OCI-LY1 (cell line): ENCODE results near the gene RNF121.

Experiments
- EZH2 ChIP-seq: fragments of 200-600 bp; sonication (generic), shearing (Covaris generic); IDR thresholded peaks from 2 replicates; pipeline ENCODE4 v1.8.0; 2017; ENCODE audit warnings: borderline replicate concordance, mixed run types, mild to moderate bottlenecking, antibody characterized with exemption, low read length, moderate library complexity, mixed read lengths
- TF ChIP-seq, protein P1 (sequence below): fragments of 200-600 bp; sonication (generic), shearing (Covaris generic); IDR thresholded peaks from 2 replicates; pipeline ENCODE4 v1.5.1; 2017; ENCODE audit warnings: mild to moderate bottlenecking, antibody characterized with exemption, low read length, moderate library complexity, mixed read lengths

DNA sequence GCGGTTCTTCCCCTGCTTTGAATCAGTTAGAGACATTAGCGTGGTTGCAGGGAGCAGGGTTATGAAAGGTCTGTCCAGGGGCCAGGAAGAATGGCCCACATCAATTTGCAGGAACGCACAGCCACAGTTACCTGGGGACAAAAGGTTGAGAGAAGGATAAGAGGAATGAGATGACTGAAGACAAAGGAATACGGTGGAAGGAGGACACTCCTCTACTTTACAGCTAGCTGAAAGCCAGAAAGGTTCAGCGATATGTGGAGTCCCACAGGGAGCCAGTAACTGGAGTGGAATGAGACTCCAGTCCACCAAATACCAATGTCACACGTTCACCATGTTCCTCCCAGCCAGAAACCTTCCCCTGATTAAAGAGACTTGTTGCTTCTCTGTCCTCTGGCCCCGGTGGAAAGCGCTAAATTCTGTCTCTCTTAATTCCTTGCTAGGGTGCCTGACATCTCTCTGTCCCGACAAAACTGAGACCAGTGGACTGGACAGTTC lies 11.2 kb upstream of the RNF121 start:
- TF ChIP-seq, protein P1, sequence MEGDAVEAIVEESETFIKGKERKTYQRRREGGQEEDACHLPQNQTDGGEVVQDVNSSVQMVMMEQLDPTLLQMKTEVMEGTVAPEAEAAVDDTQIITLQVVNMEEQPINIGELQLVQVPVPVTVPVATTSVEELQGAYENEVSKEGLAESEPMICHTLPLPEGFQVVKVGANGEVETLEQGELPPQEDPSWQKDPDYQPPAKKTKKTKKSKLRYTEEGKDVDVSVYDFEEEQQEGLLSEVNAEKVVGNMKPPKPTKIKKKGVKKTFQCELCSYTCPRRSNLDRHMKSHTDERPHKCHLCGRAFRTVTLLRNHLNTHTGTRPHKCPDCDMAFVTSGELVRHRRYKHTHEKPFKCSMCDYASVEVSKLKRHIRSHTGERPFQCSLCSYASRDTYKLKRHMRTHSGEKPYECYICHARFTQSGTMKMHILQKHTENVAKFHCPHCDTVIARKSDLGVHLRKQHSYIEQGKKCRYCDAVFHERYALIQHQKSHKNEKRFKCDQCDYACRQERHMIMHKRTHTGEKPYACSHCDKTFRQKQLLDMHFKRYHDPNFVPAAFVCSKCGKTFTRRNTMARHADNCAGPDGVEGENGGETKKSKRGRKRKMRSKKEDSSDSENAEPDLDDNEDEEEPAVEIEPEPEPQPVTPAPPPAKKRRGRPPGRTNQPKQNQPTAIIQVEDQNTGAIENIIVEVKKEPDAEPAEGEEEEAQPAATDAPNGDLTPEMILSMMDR = no peak
- no peak for TF ChIP-seq EZH2
